Duodenal mucosa (tissue), 2 donors: Measurements from ENCODE around the gene XXYLT1.

Experiments
- H3K27ac ChIP-seq: one replicate; pipeline ENCODE4 v1.7.0; 2013; ENCODE audit warnings: low read depth, low read length
- H3K27me3 ChIP-seq, 2 donors: one replicate each; pipeline ENCODE4 v1.7.0; 2013; ENCODE audit warnings: low read length in 2 of 2, control low read depth in 1 of 2; ENCODE audit not compliant: insufficient read depth in 2 of 2, control insufficient read depth in 1 of 2
- H3K36me3 ChIP-seq, 2 donors: one replicate each; pipeline ENCODE4 v1.7.0; 2013; ENCODE audit warnings: low read length in 2 of 2, control low read depth in 1 of 2; ENCODE audit not compliant: insufficient read depth in 2 of 2, control insufficient read depth in 1 of 2
- H3K4me1 ChIP-seq, 2 donors: one replicate each; pipeline ENCODE4 v1.7.0; 2013; ENCODE audit warnings: low read length in 2 of 2, control low read depth in 1 of 2; ENCODE audit not compliant: insufficient read depth in 2 of 2, control insufficient read depth in 1 of 2
- H3K4me3 ChIP-seq, 2 donors: one replicate each; pipeline ENCODE4 v1.7.0; 2013; ENCODE audit warnings: low read length in 2 of 2, low read depth in 1 of 2
- H3K9ac ChIP-seq, 2 donors: one replicate each; pipeline ENCODE4 v1.7.0; 2013; ENCODE audit warnings: low read length in 2 of 2, low read depth in 1 of 2
- H3K9me3 ChIP-seq, 2 donors: one replicate each; pipeline ENCODE4 v1.7.0; 2013; ENCODE audit warnings: low read length in 2 of 2, control low read depth in 1 of 2; ENCODE audit not compliant: control insufficient read depth in 1 of 2

Gene XXYLT1

GRCh38 chr3:195286115-195286872, 15.3 kb upstream of the XXYLT1 start:
- Histone ChIP-seq H3K27me3 (no peaks in the 10 kb centered on the region), H3K9me3 (no peaks in the 10 kb centered on the region), H3K9ac (no peak overlapping the region), H3K27ac (no peak overlapping the region), H3K36me3 (peaks cover 0 to 23% of the 10 kb centered on the region in 2 donors), H3K4me1 (peaks cover 18 to 20% of the 10 kb centered on the region in 2 donors), H3K4me3 (no peak overlapping the region)

GRCh38 chr3:195285372-195285771, 14.4 kb upstream of the XXYLT1 start:
- no peaks in the 10 kb centered on the region for H3K27me3 ChIP-seq
- no peak overlapping the region for H3K27ac ChIP-seq
- H3K4me1 ChIP-seq: peaks cover 18 to 20% of the 10 kb centered on the region in 2 donors
- H3K9me3 ChIP-seq: no peaks in the 10 kb centered on the region
- no peak overlapping the region for H3K9ac ChIP-seq
- no peak overlapping the region for H3K4me3 ChIP-seq
- peaks cover 0 to 17% of the 10 kb centered on the region in 2 donors for H3K36me3 ChIP-seq

GRCh38 chr3:195284842-195285241, 13.9 kb upstream of the XXYLT1 start:
- H3K9me3 ChIP-seq: no peaks in the 10 kb centered on the region
- H3K4me1 ChIP-seq: peaks cover 18 to 20% of the 10 kb centered on the region in 2 donors
- peaks cover 0 to 12% of the 10 kb centered on the region in 2 donors for H3K36me3 ChIP-seq
- H3K4me3 ChIP-seq: no peak overlapping the region
- no peak overlapping the region for H3K27ac ChIP-seq
- no peak overlapping the region for H3K9ac ChIP-seq
- H3K27me3 ChIP-seq: no peaks in the 10 kb centered on the region

GRCh38 chr3:195282961-195283360, 12.0 kb upstream of the XXYLT1 start:
- Histone ChIP-seq H3K9me3 (no peaks in the 10 kb centered on the region), H3K9ac (no peak overlapping the region), H3K4me1 (peaks cover 18 to 20% of the 10 kb centered on the region in 2 donors), H3K27ac (no peak overlapping the region), H3K27me3 (no peaks in the 10 kb centered on the region), H3K4me3 (peak overlapping the region in 1 of 2 donors; percentile 12), H3K36me3 (peaks cover 4 to 8% of the 10 kb centered on the region in 2 donors)

GRCh38 chr3:195274259-195274966, 3.5 kb upstream of the XXYLT1 start:
- Histone ChIP-seq H3K4me1 (peaks cover 14 to 16% of the 10 kb centered on the region in 2 donors), H3K36me3 (peaks cover 4 to 8% of the 10 kb centered on the region in 2 donors), H3K27ac (no peak overlapping the region)

GRCh38 chr3:195271410-195272243, 668 bp upstream of the XXYLT1 start:
- Histone ChIP-seq H3K9ac (peak overlapping the region; percentile 68 to 79), H3K27me3 (no peaks in the 10 kb centered on the region), H3K9me3 (no peaks in the 10 kb centered on the region), H3K4me1 (peaks cover 20 to 23% of the 10 kb centered on the region in 2 donors), H3K36me3 (no peaks in the 10 kb centered on the region), H3K4me3 (peak overlapping the region; percentile 90), H3K27ac (peak overlapping the region; percentile 68)

More at GRCh38 chr3:195274259-195274966, 3.5 kb upstream of the XXYLT1 start:
- no peak overlapping the region for H3K4me3 ChIP-seq
- H3K27me3 ChIP-seq: no peaks in the 10 kb centered on the region
- H3K9ac ChIP-seq: no peak overlapping the region
- H3K9me3 ChIP-seq: no peaks in the 10 kb centered on the region

GRCh38 chr3:195270079-195270816, 711 bp downstream of the XXYLT1 start:
- Histone ChIP-seq H3K9me3 (no peaks in the 10 kb centered on the region), H3K9ac (peak overlapping the region; percentile 62 to 65), H3K27me3 (no peaks in the 10 kb centered on the region), H3K4me3 (peak overlapping the region; percentile 90), H3K4me1 (peaks cover 20 to 23% of the 10 kb centered on the region in 2 donors), H3K36me3 (no peaks in the 10 kb centered on the region), H3K27ac (no peak overlapping the region)

- H3K4me3 ChIP-seq: peak overlapping the region; percentile 90
- H3K36me3 ChIP-seq: no peaks in the 10 kb centered on the region
- H3K27ac ChIP-seq: no peak overlapping the region
- H3K9ac ChIP-seq: peak overlapping the region in 1 of 2 donors; percentile 65
- H3K27me3 ChIP-seq: no peaks in the 10 kb centered on the region
- peaks cover 20 to 23% of the 10 kb centered on the region in 2 donors for H3K4me1 ChIP-seq
- H3K9me3 ChIP-seq: no peaks in the 10 kb centered on the region
Measured at GRCh38 chr3:195269375-195270078, 1.4 kb downstream of the XXYLT1 start.
